ENCODE data around the gene DNAJC6.

DNA sequence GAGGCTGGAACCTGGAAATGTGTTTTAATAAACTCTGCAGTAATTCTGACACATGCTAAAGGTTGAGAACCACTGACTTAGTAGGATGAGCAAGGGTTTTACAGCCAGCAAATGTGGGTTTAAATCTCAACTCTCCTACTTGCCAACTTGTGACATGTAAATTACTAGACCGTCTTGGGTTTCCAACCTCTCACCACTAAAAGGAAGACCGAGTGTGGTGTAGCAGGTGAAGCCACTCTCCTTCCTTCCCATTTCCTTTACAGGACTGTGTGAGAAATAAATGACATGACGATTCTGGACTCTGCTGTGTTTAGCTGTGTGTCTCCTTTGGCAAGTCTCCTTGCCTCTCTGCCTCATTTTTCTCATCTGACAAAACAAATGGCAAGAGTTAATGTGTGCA is 49.5 kb upstream of the DNAJC6 start:
- TF ChIP-seq, protein P1, sequence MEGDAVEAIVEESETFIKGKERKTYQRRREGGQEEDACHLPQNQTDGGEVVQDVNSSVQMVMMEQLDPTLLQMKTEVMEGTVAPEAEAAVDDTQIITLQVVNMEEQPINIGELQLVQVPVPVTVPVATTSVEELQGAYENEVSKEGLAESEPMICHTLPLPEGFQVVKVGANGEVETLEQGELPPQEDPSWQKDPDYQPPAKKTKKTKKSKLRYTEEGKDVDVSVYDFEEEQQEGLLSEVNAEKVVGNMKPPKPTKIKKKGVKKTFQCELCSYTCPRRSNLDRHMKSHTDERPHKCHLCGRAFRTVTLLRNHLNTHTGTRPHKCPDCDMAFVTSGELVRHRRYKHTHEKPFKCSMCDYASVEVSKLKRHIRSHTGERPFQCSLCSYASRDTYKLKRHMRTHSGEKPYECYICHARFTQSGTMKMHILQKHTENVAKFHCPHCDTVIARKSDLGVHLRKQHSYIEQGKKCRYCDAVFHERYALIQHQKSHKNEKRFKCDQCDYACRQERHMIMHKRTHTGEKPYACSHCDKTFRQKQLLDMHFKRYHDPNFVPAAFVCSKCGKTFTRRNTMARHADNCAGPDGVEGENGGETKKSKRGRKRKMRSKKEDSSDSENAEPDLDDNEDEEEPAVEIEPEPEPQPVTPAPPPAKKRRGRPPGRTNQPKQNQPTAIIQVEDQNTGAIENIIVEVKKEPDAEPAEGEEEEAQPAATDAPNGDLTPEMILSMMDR (IDR thresholded peaks at IDR 0.05; ENCODE audit: insufficient read depth, low read length, poor library complexity, severe bottlenecking) = no peak
- no peak for TF ChIP-seq EZH2phosphoT487 (conservative IDR thresholded peaks at IDR 0.05; ENCODE audit: low read length)
